GM23338 (cell line): ENCODE results near the gene NUBPL. TPM values are rescaled to one million over a fixed set of nuclear protein-coding genes. Genes with fewer than 3 reads are reported as not detected.

ENCODE experiments used
- ATAC-seq: fragments of 200-7000 bp; cut with Tn5 transposase; 3 replicates; pipeline ENCODE4 v1.9.1; 2020
- DNase-seq: peaks from one replicate; pipeline ENCODE4 v3.0.0-alpha.2; 2015; ENCODE audit warnings: low spot score
- H2AFZ ChIP-seq: fragments of 200-600 bp; sonication (generic); 2 replicates; pipeline ENCODE4 v1.8.0; 2016; ENCODE audit warnings: antibody characterized with exemption, mild to moderate bottlenecking, moderate library complexity
- H3F3A ChIP-seq: fragments of 200-600 bp; sonication (generic); replicated peaks from 2 replicates; pipeline ENCODE4 v1.8.0; 2017; ENCODE audit warnings: antibody characterized with exemption, mixed run types, low read depth
- H3K27ac ChIP-seq: fragments of 200-600 bp; sonication (generic); 2 replicates; pipeline ENCODE4 v1.6.1; 2016; ENCODE audit warnings: low read depth
- H3K27me3 ChIP-seq: fragments of 200-600 bp; sonication (generic); 2 replicates; pipeline ENCODE4 v1.8.0; 2016; ENCODE audit warnings: mild to moderate bottlenecking, mixed run types, moderate library complexity; ENCODE audit not compliant: insufficient read depth
- H3K36me3 ChIP-seq: fragments of 200-600 bp; sonication (generic); 2 replicates; pipeline ENCODE4 v1.8.0; 2016; ENCODE audit warnings: mild to moderate bottlenecking; ENCODE audit not compliant: insufficient read depth
- H3K4me1 ChIP-seq: fragments of 200-600 bp; sonication (generic); 2 replicates; pipeline ENCODE4 v1.8.0; 2016; ENCODE audit warnings: mild to moderate bottlenecking, moderate library complexity; ENCODE audit not compliant: insufficient read depth
- H3K4me2 ChIP-seq: fragments of 200-600 bp; sonication (generic); 2 replicates; pipeline ENCODE4 v1.7.1; 2017; ENCODE audit warnings: mixed run types
- H3K4me3 ChIP-seq: fragments of 200-600 bp; sonication (generic); 2 replicates; pipeline ENCODE4 v1.6.1; 2016; ENCODE audit warnings: mixed run types
- H3K79me2 ChIP-seq: fragments of 200-600 bp; sonication (generic); replicated peaks from 2 replicates; pipeline ENCODE4 v1.8.0; 2017; ENCODE audit warnings: mild to moderate bottlenecking; ENCODE audit not compliant: insufficient read depth
- H3K9me2 ChIP-seq: fragments of 200-600 bp; sonication (generic); 2 replicates; pipeline ENCODE4 v1.8.0; 2017; ENCODE audit not compliant: insufficient read depth
- H4K20me1 ChIP-seq: fragments of 200-600 bp; sonication (generic); replicated peaks from 2 replicates; pipeline ENCODE4 v1.8.0; 2017; ENCODE audit warnings: mild to moderate bottlenecking; ENCODE audit not compliant: insufficient read depth
- H3K27ac Mint-ChIP-seq: 2 replicates; pipeline ENCODE4 v1.8.0; 2020; ENCODE audit warnings: inconsistent platforms, mild to moderate bottlenecking, moderate library complexity, mixed read lengths
- H3K27me3 Mint-ChIP-seq: 3 replicates; pipeline ENCODE4 v1.8.0; 2022; ENCODE audit warnings: low read depth, mild to moderate bottlenecking, moderate library complexity, mixed read lengths, inconsistent platforms; ENCODE audit not compliant: insufficient read depth, poor library complexity
- H3K36me3 Mint-ChIP-seq: 3 replicates; pipeline ENCODE4 v1.8.0; 2021; ENCODE audit warnings: low read depth, mild to moderate bottlenecking, inconsistent platforms, moderate library complexity, mixed read lengths
- H3K4me1 Mint-ChIP-seq: 3 replicates; pipeline ENCODE4 v1.8.0; 2020; ENCODE audit warnings: mild to moderate bottlenecking, inconsistent platforms, mixed read lengths
- H3K4me3 Mint-ChIP-seq: 3 replicates; pipeline ENCODE4 v1.8.0; 2021; ENCODE audit warnings: moderate library complexity, mild to moderate bottlenecking, inconsistent platforms, mixed read lengths
- H3K9me3 Mint-ChIP-seq: 3 replicates; pipeline ENCODE4 v1.8.0; 2020; ENCODE audit warnings: moderate library complexity, mild to moderate bottlenecking, inconsistent platforms, mixed read lengths
- CREB1 ChIP-seq: fragments of 250-450 bp; sonication (Bioruptor Pico); IDR thresholded peaks from 2 replicates; pipeline ENCODE4 v1.5.0; 2020; ENCODE audit warnings: low read depth, mild to moderate bottlenecking, moderate library complexity
- EZH2 ChIP-seq: fragments of 200-600 bp; sonication (generic); IDR thresholded peaks from one replicate; pipeline ENCODE4 v1.8.0; 2017; ENCODE audit warnings: antibody characterized with exemption, mild to moderate bottlenecking, low read depth; ENCODE audit not compliant: unreplicated experiment
- JUNB ChIP-seq: IDR thresholded peaks from one replicate; pipeline ENCODE4 v1.6.1; 2016; ENCODE audit warnings: antibody characterized with exemption; ENCODE audit not compliant: unreplicated experiment
- POLR2AphosphoS5 ChIP-seq: IDR thresholded peaks from 2 replicates; pipeline ENCODE4 v1.6.1; 2016; ENCODE audit warnings: antibody characterized with exemption, low read depth
- STAT1 ChIP-seq: IDR thresholded peaks from one replicate; pipeline ENCODE4 v1.6.1; 2016; ENCODE audit warnings: antibody characterized with exemption; ENCODE audit not compliant: unreplicated experiment
- ZNF114 ChIP-seq: fragments of 250-450 bp; sonication (Bioruptor Pico); IDR thresholded peaks from 2 replicates; pipeline ENCODE4 v1.5.0; 2020; ENCODE audit warnings: mild to moderate bottlenecking, moderate library complexity
- ZNF462 ChIP-seq: fragments of 250-450 bp; sonication (Bioruptor Pico); IDR thresholded peaks from 2 replicates; pipeline ENCODE4 v1.5.0; 2020; ENCODE audit warnings: mild to moderate bottlenecking, moderate library complexity
- polyA plus RNA-seq: library from polyadenylated mRNA; unstranded; fragments of >200 nt; fragmentation: Nextera tagmentation; extraction: Ambion mirVana; gene quantifications from 2 replicates; pipeline ENCODE4 v1.2.1, GENCODE V29; 2016
- total RNA-seq: library from RNA; depleted of rRNA; stranded (reverse); fragments of >200 nt; shearing (Covaris generic); gene quantifications from 2 replicates; pipeline ENCODE4 v1.2.3, GENCODE V29; 2014
- TF ChIP-seq, protein P1 (sequence below): IDR thresholded peaks from 2 replicates; pipeline ENCODE4 v1.6.1; 2016; ENCODE audit warnings: antibody characterized with exemption
- TF ChIP-seq, protein P2 (sequence below), 2 experiments: fragments of 200-600 bp in 1 of 2; sonication (generic) in 1 of 2; conservative IDR thresholded peaks; 2 replicates each; pipeline versions ENCODE4 v1.5.1 to v1.6.1; 2016 to 2017; ENCODE audit warnings: antibody characterized with exemption in 2 of 2, low read depth in 2 of 2, mild to moderate bottlenecking in 2 of 2, moderate library complexity in 1 of 2

The NUBPL gene
- total and polyA plus RNA-seq, 2 experiments from 2014 or later, result 6.1 to 20.7 TPM

- TF ChIP-seq, protein P1, sequence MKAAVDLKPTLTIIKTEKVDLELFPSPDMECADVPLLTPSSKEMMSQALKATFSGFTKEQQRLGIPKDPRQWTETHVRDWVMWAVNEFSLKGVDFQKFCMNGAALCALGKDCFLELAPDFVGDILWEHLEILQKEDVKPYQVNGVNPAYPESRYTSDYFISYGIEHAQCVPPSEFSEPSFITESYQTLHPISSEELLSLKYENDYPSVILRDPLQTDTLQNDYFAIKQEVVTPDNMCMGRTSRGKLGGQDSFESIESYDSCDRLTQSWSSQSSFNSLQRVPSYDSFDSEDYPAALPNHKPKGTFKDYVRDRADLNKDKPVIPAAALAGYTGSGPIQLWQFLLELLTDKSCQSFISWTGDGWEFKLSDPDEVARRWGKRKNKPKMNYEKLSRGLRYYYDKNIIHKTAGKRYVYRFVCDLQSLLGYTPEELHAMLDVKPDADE, result no peak
- TF ChIP-seq ZNF462 (CRISPR knock-in tag) (no peak), CREB1 (CRISPR knock-in tag) (no peak), ZNF114 (CRISPR knock-in tag) (no peak)
These were observed 15.7 kb downstream of the NUBPL start (continued) for GRCh38 chr14:31576949-31577348.

DNA sequence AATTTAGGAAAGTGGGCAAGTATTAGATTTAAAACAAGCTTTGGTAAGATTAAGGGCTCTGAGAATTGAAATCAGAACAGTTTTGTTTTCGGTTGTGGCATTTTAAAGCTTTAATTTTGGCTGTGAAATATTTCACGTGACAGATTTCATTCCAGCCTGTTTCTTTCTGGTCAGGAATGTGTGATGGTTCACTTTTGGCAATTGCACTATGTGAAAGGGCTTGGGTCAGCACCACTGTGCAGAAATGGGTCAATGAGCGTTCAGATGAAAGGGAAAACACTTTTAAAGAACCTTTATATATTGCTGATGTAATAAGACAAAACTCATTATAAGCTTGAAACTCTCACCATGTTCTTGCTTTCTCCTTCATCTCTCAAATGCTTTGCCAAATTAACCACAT is 17.1 kb downstream of the NUBPL start:
- Histone ChIP-seq H3K9me2 (no peaks in the 10 kb centered on the region), H3K27ac (no peak overlapping the region), H3K79me2 (no peaks in the 10 kb centered on the region), H4K20me1 (no peaks in the 10 kb centered on the region), H3K4me1 (no peaks in the 10 kb centered on the region), H3K27me3 (no peaks in the 10 kb centered on the region), H2AFZ (no peak overlapping the region), H3K4me2 (no peak overlapping the region), H3F3A (no peaks in the 10 kb centered on the region), H3K36me3 (no peaks in the 10 kb centered on the region), H3K4me3 (no peak overlapping the region)
- Mint-ChIP-seq H3K27ac (no peak overlapping the region), H3K27me3 (no peaks in the 10 kb centered on the region), H3K4me3 (no peak overlapping the region), H3K9me3 (no peaks in the 10 kb centered on the region), H3K36me3 (no peaks in the 10 kb centered on the region), H3K4me1 (no peaks in the 10 kb centered on the region; the same call in 2 of the 3 replicates)
- ATAC-seq (no peak), DNase-seq (no peak)
- TF ChIP-seq JUNB (no peak), POLR2AphosphoS5 (no peak), EZH2 (no peak), STAT1 (no peak), CREB1 (CRISPR knock-in tag) (no peak)
- TF ChIP-seq, protein P1, result no peak
- TF ChIP-seq, protein P2, sequence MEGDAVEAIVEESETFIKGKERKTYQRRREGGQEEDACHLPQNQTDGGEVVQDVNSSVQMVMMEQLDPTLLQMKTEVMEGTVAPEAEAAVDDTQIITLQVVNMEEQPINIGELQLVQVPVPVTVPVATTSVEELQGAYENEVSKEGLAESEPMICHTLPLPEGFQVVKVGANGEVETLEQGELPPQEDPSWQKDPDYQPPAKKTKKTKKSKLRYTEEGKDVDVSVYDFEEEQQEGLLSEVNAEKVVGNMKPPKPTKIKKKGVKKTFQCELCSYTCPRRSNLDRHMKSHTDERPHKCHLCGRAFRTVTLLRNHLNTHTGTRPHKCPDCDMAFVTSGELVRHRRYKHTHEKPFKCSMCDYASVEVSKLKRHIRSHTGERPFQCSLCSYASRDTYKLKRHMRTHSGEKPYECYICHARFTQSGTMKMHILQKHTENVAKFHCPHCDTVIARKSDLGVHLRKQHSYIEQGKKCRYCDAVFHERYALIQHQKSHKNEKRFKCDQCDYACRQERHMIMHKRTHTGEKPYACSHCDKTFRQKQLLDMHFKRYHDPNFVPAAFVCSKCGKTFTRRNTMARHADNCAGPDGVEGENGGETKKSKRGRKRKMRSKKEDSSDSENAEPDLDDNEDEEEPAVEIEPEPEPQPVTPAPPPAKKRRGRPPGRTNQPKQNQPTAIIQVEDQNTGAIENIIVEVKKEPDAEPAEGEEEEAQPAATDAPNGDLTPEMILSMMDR (conservative IDR thresholded peaks at IDR 0.05; ENCODE audit: low read depth in 2 of 2), result no peak
